ENCODE data around the gene SLC25A14. TPM values are rescaled to one million over a fixed set of nuclear protein-coding genes. Genes with fewer than 3 reads are reported as not detected.

The SLC25A14 gene, protein sequence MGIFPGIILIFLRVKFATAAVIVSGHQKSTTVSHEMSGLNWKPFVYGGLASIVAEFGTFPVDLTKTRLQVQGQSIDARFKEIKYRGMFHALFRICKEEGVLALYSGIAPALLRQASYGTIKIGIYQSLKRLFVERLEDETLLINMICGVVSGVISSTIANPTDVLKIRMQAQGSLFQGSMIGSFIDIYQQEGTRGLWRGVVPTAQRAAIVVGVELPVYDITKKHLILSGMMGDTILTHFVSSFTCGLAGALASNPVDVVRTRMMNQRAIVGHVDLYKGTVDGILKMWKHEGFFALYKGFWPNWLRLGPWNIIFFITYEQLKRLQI
- 12.5 TPM for total RNA-seq
- 13.2 TPM for polyA plus RNA-seq (ENCODE audit: insufficient read depth, low read depth, low replicate concordance)
- long read RNA-seq, donor 1, result 0 reads
- long read RNA-seq, donor 2, partial matches to known transcripts, result 0 of 1 reads
- long read RNA-seq, donor 2, other reads (novel, unspliced or antisense), result 0 of 1 reads
- long read RNA-seq, donor 3, partial matches to known transcripts, result 0 of 6 reads
- long read RNA-seq, donor 3, other reads (novel, unspliced or antisense), result 0 of 6 reads
- long read RNA-seq, donor 4, partial matches to known transcripts, result 0 of 2 reads
- long read RNA-seq, donor 4, other reads (novel, unspliced or antisense), result 0 of 2 reads
- long read RNA-seq, donor 5, partial matches to known transcripts, result 0 of 1 reads
- long read RNA-seq, donor 5, other reads (novel, unspliced or antisense), result 0 of 1 reads
- long read RNA-seq, donor 6, partial matches to known transcripts, result 0 of 1 reads
- long read RNA-seq, donor 6, other reads (novel, unspliced or antisense), result 0 of 1 reads
- long read RNA-seq, donor 7, partial matches to known transcripts, result 0 of 3 reads
- long read RNA-seq, donor 7, other reads (novel, unspliced or antisense), result 1 of 3 reads
- long read RNA-seq, donor 8, result 0 reads
- long read RNA-seq, donor 9, result 0 reads
- long read RNA-seq, donor 10, partial matches to known transcripts, result 0 of 3 reads
- long read RNA-seq, donor 10, other reads (novel, unspliced or antisense), result 0 of 3 reads

DNA sequence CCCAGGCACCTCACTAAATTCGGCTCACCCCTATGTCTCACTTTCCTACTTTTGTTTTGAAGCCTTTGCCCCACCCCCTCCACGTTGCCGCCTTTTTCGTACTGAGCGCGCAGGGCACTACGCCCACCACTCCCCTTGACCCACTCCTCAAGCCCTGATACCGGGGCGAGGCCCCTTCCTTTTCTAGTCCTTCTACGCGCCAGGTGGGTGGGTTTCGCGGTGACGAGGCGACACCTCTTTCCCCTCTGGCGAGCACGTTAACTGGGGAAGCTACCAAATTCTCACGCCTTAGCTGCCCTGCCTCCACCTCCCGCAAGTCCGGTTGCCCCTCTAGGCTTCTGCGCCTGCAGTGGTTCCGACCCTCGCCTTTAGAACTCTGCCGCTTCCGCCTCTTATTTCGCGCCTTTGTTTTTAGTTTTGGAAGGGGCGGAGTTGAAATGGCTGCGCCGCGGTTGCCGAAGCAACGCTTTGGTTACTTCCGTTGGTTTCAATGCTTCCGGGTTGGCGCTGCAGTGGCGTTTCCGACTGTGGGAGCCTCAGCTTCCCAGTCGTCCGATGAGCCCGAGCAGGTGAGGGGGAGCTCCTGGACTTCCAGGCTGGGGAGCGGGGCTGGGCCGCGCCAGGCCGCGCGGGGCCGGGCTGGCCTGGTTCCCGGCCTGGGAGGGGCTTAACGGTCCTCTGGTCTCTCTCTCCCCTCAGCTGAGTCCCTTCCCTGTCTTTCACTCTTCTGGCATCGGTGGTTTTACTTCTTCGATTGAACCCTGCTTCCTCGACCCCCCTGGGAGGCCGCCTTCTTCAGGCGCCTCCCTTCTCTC lies at the start of gene SLC25A14:
TSS of gene SLC25A14 (plus strand) at position 512 of the 815 bp plus-strand sequence. CDS start 360 bp downstream, outside the sequence.
- Histone ChIP-seq H3K4me1 (ENCODE audit: control insufficient read depth in 2 of 3, insufficient read depth in 2 of 3, low read depth in 1 of 3, low read length in 3 of 3) (peaks cover 0 to 3% (median 0%) of the 10 kb centered on the region in 3 donors), H3K4me3 (ENCODE audit: low read length in 3 of 3) (peak within 1 kb of the TSS; percentile 81 to 84 (median 82)), H3K9me3 (ENCODE audit: control insufficient read depth in 2 of 3, insufficient read depth in 1 of 3, low read length in 3 of 3) (no peaks in the 10 kb centered on the region), H3K9ac (ENCODE audit: low read length in 3 of 3) (peak within 1 kb of the TSS; percentile 60 to 72 (median 65)), H3K27ac (ENCODE audit: low read depth in 2 of 2, low read length in 2 of 2) (no peak within 1 kb of the TSS), H3K27me3 (ENCODE audit: control insufficient read depth, insufficient read depth, low read length) (no peaks in the 10 kb centered on the region), H3K36me3 (ENCODE audit: control insufficient read depth in 2 of 3, insufficient read depth in 3 of 3, low read length in 3 of 3) (no peaks in the 10 kb centered on the region)
- DNase-seq (peak; percentile 84 to 92 (median 89)), FAIRE-seq (no peak)
- TF ChIP-seq, protein P1, sequence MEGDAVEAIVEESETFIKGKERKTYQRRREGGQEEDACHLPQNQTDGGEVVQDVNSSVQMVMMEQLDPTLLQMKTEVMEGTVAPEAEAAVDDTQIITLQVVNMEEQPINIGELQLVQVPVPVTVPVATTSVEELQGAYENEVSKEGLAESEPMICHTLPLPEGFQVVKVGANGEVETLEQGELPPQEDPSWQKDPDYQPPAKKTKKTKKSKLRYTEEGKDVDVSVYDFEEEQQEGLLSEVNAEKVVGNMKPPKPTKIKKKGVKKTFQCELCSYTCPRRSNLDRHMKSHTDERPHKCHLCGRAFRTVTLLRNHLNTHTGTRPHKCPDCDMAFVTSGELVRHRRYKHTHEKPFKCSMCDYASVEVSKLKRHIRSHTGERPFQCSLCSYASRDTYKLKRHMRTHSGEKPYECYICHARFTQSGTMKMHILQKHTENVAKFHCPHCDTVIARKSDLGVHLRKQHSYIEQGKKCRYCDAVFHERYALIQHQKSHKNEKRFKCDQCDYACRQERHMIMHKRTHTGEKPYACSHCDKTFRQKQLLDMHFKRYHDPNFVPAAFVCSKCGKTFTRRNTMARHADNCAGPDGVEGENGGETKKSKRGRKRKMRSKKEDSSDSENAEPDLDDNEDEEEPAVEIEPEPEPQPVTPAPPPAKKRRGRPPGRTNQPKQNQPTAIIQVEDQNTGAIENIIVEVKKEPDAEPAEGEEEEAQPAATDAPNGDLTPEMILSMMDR (IDR thresholded peaks at IDR 0.05; ENCODE audit: borderline replicate concordance, extremely low read depth, insufficient read depth), result no peak
- intact Hi-C loops (cut with DNase I), result no loop called here

DNA sequence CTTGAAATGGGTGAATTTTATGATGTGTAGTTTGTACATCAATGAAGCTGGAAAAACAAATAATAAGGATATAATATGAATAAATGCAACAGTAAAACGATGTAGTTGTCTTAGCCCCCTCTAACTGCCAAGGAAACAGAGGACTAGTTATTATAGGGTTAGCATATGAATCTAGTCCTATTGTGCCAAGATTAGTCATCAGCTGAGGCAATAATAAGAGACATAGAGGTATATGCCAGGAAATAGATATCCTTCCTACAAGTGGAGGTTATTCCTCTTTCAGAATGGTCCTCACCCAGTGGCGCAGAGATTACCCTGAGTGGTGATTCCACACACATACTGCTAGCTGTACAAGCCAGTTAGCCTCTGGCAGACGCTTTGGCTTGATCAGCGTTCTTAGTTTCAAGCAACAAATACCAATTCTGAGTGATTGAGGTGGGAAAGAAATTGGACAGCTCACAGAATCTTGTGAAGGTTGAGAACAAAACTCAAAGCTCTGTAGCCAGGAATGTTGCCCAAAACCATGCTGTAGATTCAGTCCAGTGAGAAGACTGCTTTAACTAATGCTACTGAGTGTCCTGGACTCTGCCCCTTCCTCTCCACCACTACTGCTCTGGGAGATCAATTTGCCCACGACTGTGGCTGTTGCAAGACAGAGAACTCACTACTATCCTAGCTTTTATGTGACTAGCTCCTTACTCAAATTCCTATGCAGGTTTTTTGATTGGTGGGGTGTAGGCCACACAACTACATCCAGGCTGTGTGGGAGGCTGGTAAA lies 44.0 kb upstream of the SLC25A14 start:
- H3K4me3 ChIP-seq (ENCODE audit: low read length in 3 of 3), result no peak overlapping the region
- FAIRE-seq (no peak), DNase-seq (peak in 1 of 5 donors; percentile 10)
- H3K27ac ChIP-seq (ENCODE audit: low read depth in 2 of 2, low read length in 2 of 2), result no peak overlapping the region
- intact Hi-C loops (cut with DNase I), result no loop called here
- H3K9me3 ChIP-seq (ENCODE audit: control insufficient read depth in 2 of 3, insufficient read depth in 1 of 3, low read length in 3 of 3), result no peaks in the 10 kb centered on the region
- no peaks in the 10 kb centered on the region for H3K27me3 ChIP-seq (ENCODE audit: control insufficient read depth, insufficient read depth, low read length)
- H3K4me1 ChIP-seq (ENCODE audit: control insufficient read depth in 2 of 3, insufficient read depth in 2 of 3, low read depth in 1 of 3, low read length in 3 of 3), result no peaks in the 10 kb centered on the region
- TF ChIP-seq, protein P1 (IDR thresholded peaks at IDR 0.05; ENCODE audit: borderline replicate concordance, extremely low read depth, insufficient read depth), result no peak
- no peak overlapping the region for H3K9ac ChIP-seq (ENCODE audit: low read length in 3 of 3)
- no peaks in the 10 kb centered on the region for H3K36me3 ChIP-seq (ENCODE audit: control insufficient read depth in 2 of 3, insufficient read depth in 3 of 3, low read length in 3 of 3)

DNA sequence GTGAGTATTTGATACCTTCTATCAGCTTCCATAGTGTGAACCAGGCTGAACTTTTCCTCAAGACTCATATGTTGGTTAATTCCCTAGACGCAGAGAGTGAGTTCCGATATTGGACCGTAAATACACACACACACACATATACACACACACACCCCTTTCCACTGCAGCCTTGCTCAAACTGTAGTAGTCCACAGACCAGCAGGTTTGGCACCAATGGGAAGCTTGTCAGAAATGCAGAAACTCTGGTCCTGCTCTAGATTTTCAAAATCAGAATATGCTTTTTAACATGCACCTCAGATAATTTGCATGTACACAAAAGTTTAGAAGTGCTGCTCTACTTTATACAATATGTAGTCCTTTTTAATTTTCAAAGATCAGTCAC lies 43.4 kb upstream of the SLC25A14 start:
- intact Hi-C loops (cut with DNase I), result no loop called here
- H3K9ac ChIP-seq (ENCODE audit: low read length in 3 of 3), result no peak overlapping the region
- H3K9me3 ChIP-seq (ENCODE audit: control insufficient read depth in 2 of 3, insufficient read depth in 1 of 3, low read length in 3 of 3), result no peaks in the 10 kb centered on the region
- FAIRE-seq (no peak), DNase-seq (no peak)
- no peaks in the 10 kb centered on the region for H3K27me3 ChIP-seq (ENCODE audit: control insufficient read depth, insufficient read depth, low read length)
- no peaks in the 10 kb centered on the region for H3K4me1 ChIP-seq (ENCODE audit: control insufficient read depth in 2 of 3, insufficient read depth in 2 of 3, low read depth in 1 of 3, low read length in 3 of 3)
- H3K36me3 ChIP-seq (ENCODE audit: control insufficient read depth in 2 of 3, insufficient read depth in 3 of 3, low read length in 3 of 3), result no peaks in the 10 kb centered on the region
- no peak overlapping the region for H3K4me3 ChIP-seq (ENCODE audit: low read length in 3 of 3)
- H3K27ac ChIP-seq (ENCODE audit: low read depth in 2 of 2, low read length in 2 of 2), result no peak overlapping the region
- TF ChIP-seq, protein P1 (IDR thresholded peaks at IDR 0.05; ENCODE audit: borderline replicate concordance, extremely low read depth, insufficient read depth), result no peak

Measured in kidney (tissue), 22 donors.